Measurements from ENCODE around the gene NT5DC3.

Gene NT5DC3

DNA sequence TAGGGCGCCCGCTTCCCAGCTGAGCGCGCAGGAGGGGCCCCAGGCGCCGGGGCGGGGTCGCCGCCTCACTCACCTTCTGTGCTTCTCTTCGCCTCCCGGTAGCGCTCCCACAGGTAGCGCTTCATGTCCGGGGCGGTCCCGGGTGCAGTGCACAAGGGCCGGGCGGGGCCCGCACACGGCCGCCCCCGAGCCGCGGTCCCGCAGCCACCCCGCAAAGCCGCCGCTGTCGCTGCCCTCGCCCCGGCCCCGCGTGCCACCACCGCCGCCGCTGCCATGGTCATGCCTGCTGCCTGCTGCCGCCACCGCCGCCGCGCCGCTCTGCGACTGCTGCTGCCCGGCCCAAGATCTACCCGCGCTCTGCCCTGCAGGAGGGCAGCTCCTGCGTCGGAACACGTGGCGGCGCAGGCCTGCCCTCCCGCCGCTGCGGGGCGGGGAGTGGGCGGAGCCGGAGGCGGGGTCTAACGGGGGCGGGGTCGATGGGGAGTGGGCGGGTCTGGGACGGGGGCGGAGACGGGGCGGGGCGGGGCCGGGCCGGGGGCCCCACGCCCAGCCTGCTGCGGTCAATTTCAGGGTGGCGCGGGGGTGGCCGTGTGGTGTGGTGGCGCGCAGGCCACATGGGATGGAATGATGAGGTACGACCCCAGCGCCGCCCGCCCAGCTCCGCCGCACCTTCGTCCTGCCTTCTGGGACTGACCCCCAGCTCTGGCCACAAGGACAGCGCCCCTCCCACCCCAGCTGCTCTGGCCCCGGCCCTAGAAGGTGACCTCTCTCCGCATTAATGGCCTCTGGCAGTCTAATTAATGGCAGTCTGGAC lies at the start of gene NT5DC3:
NT5DC3 (minus strand) TSS at position 359 of the 814 bp plus-strand sequence; CDS start at position 281, 78 bp downstream.
- H3K9me3 ChIP-seq: no peaks in the 10 kb centered on the region
- H3K27ac ChIP-seq: peak within 1 kb of the TSS; percentile 68
- peak; percentile 60 for TF ChIP-seq CTCF (IDR thresholded peaks at IDR 0.05)
- H3K4me3 ChIP-seq (ENCODE audit: low read depth in 1 of 2, low read length in 1 of 2): peak within 1 kb of the TSS; percentile 78 to 81
- H3K27me3 ChIP-seq: no peaks in the 10 kb centered on the region
- H3K4me1 ChIP-seq (ENCODE audit: control insufficient read depth in 1 of 2, insufficient read depth in 1 of 2, low read depth in 1 of 2, low read length in 1 of 2): peaks cover 23 to 27% of the 10 kb centered on the region in 2 experiments
- H3K36me3 ChIP-seq: no peaks in the 10 kb centered on the region

DNA sequence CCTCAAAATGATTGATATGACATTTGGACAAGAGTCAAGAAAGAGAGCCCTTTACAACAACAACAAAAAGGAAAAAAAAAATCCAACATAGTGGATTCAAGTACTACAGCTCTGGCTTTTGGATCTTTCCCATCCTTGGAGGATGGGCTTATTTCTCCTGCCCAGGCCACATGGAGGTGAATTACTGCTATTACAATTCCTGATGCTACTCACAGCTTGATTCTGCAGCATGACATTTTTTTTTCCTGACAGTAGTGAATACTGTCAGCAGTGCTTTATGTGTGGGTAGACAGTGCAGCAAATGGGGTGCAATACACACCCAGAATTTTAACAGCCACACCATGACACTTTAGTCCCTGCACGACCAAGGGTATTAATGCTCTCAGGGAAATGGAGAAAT lies 46.7 kb upstream of the NT5DC3 start:
- Histone ChIP-seq H3K4me1 (ENCODE audit: control insufficient read depth in 1 of 2, insufficient read depth in 1 of 2, low read depth in 1 of 2, low read length in 1 of 2) (no peaks in the 10 kb centered on the region), H3K27me3 (no peaks in the 10 kb centered on the region), H3K27ac (no peak overlapping the region), H3K36me3 (no peaks in the 10 kb centered on the region), H3K9me3 (no peaks in the 10 kb centered on the region), H3K4me3 (ENCODE audit: low read depth in 1 of 2, low read length in 1 of 2) (no peak overlapping the region)
- TF ChIP-seq CTCF (IDR thresholded peaks at IDR 0.05): no peak

GRCh38 chr12:103886195-103886797 lies 45.3 kb upstream of the NT5DC3 start:
- Histone ChIP-seq H3K36me3 (no peaks in the 10 kb centered on the region), H3K4me1 (ENCODE audit: control insufficient read depth in 1 of 2, insufficient read depth in 1 of 2, low read depth in 1 of 2, low read length in 1 of 2) (no peaks in the 10 kb centered on the region), H3K4me3 (ENCODE audit: low read depth in 1 of 2, low read length in 1 of 2) (no peak overlapping the region), H3K27me3 (no peaks in the 10 kb centered on the region), H3K27ac (no peak overlapping the region), H3K9me3 (no peaks in the 10 kb centered on the region)
- TF ChIP-seq CTCF (IDR thresholded peaks at IDR 0.05): no peak

DNA sequence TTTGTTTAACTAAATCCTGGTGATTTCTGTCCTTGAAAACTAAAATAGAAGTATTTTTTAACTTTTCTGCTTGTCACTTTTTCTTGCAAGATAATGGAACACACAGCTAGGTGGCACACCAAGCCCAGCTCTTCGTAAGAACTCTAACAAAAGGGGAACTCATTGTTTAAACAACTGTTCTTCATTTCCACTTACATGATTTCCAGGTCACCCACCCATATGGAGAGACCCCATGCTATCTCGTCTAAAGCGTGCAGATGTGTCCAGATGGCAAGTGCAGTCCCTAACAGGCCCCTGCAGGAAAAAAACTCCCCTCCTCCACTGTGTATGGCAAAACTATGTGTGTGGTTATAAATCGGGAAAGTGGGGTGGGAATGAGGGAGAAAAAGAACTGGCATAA lies 43.3 kb upstream of the NT5DC3 start:
- TF ChIP-seq CTCF (IDR thresholded peaks at IDR 0.05): no peak
- Histone ChIP-seq H3K27ac (no peak overlapping the region), H3K9me3 (no peaks in the 10 kb centered on the region), H3K4me1 (ENCODE audit: control insufficient read depth in 1 of 2, insufficient read depth in 1 of 2, low read depth in 1 of 2, low read length in 1 of 2) (no peaks in the 10 kb centered on the region), H3K36me3 (no peaks in the 10 kb centered on the region), H3K4me3 (ENCODE audit: low read depth in 1 of 2, low read length in 1 of 2) (no peak overlapping the region), H3K27me3 (no peaks in the 10 kb centered on the region)

GRCh38 chr12:103883908-103884307 lies 42.9 kb upstream of the NT5DC3 start:
- Histone ChIP-seq H3K9me3 (no peaks in the 10 kb centered on the region), H3K27me3 (no peaks in the 10 kb centered on the region), H3K4me3 (ENCODE audit: low read depth in 1 of 2, low read length in 1 of 2) (no peak overlapping the region), H3K4me1 (ENCODE audit: control insufficient read depth in 1 of 2, insufficient read depth in 1 of 2, low read depth in 1 of 2, low read length in 1 of 2) (no peaks in the 10 kb centered on the region), H3K36me3 (no peaks in the 10 kb centered on the region), H3K27ac (no peak overlapping the region)
- no peak for TF ChIP-seq CTCF (IDR thresholded peaks at IDR 0.05)
